GM18858 (cell line): ENCODE results near the gene CHKB.

Experiments
- ATAC-seq: cut with Tn5 transposase; IDR thresholded peaks from one replicate; pipeline ENCODE4 v1.9.1; 2021; ENCODE audit not compliant: unreplicated experiment

Gene CHKB

GRCh38 chr22:50532824-50533796 lies 49.5 kb downstream of the CHKB start:
- no peak for ATAC-seq

GRCh38 chr22:50531962-50532674 lies 50.5 kb downstream of the CHKB start:
- no peak for ATAC-seq

- ATAC-seq = no peak
Measured at GRCh38 chr22:50531546-50531961, 51.1 kb downstream of the CHKB start.

- no peak for ATAC-seq
Measured at GRCh38 chr22:50530877-50531545, 51.6 kb downstream of the CHKB start.

- no peak for ATAC-seq
Measured at GRCh38 chr22:50530580-50530876, 52.1 kb downstream of the CHKB start.

DNA sequence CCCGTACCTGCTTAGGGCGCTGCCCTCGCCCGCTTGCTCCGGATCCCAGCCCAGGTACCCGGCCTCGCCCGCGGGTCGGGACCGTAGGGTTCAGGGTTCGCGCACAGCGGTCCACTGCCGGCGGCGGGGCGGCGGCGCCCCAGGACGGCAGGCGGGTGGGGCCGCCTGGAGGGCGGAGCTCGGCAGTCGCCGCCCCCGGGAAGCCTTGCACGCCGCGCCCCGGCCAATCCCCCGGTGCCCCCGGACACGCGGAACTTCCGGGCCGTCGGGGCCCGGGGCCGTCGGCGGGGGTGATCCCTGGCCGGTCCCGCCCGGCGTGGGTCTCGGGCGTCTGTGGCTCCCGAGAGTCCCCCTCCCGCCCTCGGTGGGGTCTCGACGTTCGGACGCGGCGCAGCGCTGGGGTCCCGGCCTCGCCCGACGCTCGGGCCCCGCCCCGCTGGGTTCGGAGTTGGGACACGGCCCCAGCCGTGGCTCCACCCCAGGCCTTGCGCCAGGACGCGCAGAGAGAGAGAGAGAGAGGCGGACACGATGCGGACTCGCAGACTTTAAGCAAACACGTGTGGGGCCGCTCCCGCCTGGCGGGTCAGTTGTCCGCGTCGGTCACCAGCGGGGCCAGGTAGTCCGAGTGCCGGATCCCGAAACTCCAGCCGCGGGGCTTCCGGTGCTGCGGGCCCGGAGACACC lies 52.6 kb downstream of the CHKB start, which contains the start of gene TYMP:
TYMP (minus strand) TSS at position 116 of the 683 bp plus-strand sequence. CDS start 303 bp downstream, outside the sequence.
- no peak for ATAC-seq

DNA sequence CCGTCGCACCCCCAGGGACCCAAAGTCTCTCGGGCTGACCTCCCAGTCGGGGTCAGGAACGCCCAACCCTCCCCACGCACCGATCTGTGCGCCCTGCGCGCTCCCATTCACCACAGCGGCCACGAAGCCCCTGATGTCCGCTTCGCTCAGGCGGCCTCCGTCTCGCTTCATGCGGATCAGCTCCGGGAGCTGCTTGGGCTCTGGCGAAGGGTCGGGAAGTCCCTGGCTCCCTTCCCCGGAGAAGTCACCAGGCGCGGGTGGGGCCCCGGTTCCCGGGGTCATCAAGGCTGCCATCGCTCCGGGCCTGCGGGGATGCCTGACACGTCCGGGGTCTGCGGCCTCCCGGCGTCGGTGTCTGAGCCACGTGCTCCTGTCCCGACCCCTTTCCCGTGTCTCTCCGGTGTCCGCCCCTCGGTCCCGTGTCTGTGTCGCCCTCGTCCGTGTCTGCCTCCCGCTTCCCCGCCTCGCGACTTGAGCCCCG lies 53.2 kb downstream of the CHKB start:
- no peak for ATAC-seq
